ENCODE data around the gene PPM1L. TPM values are rescaled to one million over a fixed set of nuclear protein-coding genes. Genes with fewer than 3 reads are reported as not detected.
A peak's percentile ranks its signal among the peaks of the same experiment; 100 is the strongest.

The PPM1L gene
- total RNA-seq, 1 donor: 0.86 TPM

GRCh38 chr3:161081633-161082032 lies 325.6 kb downstream of the PPM1L start:
- no peak for TF ChIP-seq CTCF (IDR thresholded peaks at IDR 0.05; ENCODE audit: insufficient read depth, low read depth, low read length)
- peak; percentile 22 for DNase-seq (ENCODE audit: low read depth)
- no peak overlapping the region for H3K4me3 ChIP-seq (ENCODE audit: low read depth, low read length)

GRCh38 chr3:161082063-161082462 lies 326.0 kb downstream of the PPM1L start:
- H3K4me3 ChIP-seq (ENCODE audit: low read depth, low read length): no peak overlapping the region
- no peak for TF ChIP-seq CTCF (IDR thresholded peaks at IDR 0.05; ENCODE audit: insufficient read depth, low read depth, low read length)
- DNase-seq (ENCODE audit: low read depth): no peak

- DNase-seq (ENCODE audit: low read depth): no peak
- TF ChIP-seq CTCF (IDR thresholded peaks at IDR 0.05; ENCODE audit: insufficient read depth, low read depth, low read length): no peak
- no peak overlapping the region for H3K4me3 ChIP-seq (ENCODE audit: low read depth, low read length)
These were observed 327.1 kb downstream of the PPM1L start for GRCh38 chr3:161083131-161083530.

GRCh38 chr3:161084277-161084676 lies 328.2 kb downstream of the PPM1L start:
- no peak overlapping the region for H3K4me3 ChIP-seq (ENCODE audit: low read depth, low read length)
- DNase-seq (ENCODE audit: low read depth): no peak
- TF ChIP-seq CTCF (IDR thresholded peaks at IDR 0.05; ENCODE audit: insufficient read depth, low read depth, low read length): no peak

GRCh38 chr3:161093895-161094294 lies 337.9 kb downstream of the PPM1L start:
- no peak for TF ChIP-seq CTCF (IDR thresholded peaks at IDR 0.05; ENCODE audit: insufficient read depth, low read depth, low read length)
- DNase-seq (ENCODE audit: low read depth): peak; percentile 24

GRCh38 chr3:161096771-161097367 lies 340.8 kb downstream of the PPM1L start:
- peak; percentile 15 for DNase-seq (ENCODE audit: low read depth)
- no peak overlapping the region for H3K4me3 ChIP-seq (ENCODE audit: low read depth, low read length)
- TF ChIP-seq CTCF (IDR thresholded peaks at IDR 0.05; ENCODE audit: insufficient read depth, low read depth, low read length): peak; percentile 37

More at GRCh38 chr3:161093895-161094294, 337.9 kb downstream of the PPM1L start:
- H3K4me3 ChIP-seq (ENCODE audit: low read depth, low read length): no peak overlapping the region

GRCh38 chr3:161100994-161101393 lies 345.0 kb downstream of the PPM1L start:
- TF ChIP-seq CTCF (IDR thresholded peaks at IDR 0.05; ENCODE audit: insufficient read depth, low read depth, low read length): no peak
- DNase-seq (ENCODE audit: low read depth): no peak
- H3K4me3 ChIP-seq (ENCODE audit: low read depth, low read length): no peak overlapping the region

Data from fibroblast of villous mesenchyme (primary cell).